Femur (tissue), 1 donor: ENCODE data around the gene UBE2Q2.
"Not testable (repeated sequence)": the region's sequence is repeated elsewhere in the genome, so short reads cannot be mapped to it uniquely, and the experiment has no call there.

ENCODE experiments used
- DNase-seq: peaks from one replicate; pipeline ENCODE4 v3.0.0-alpha.2; 2017

The UBE2Q2 gene

GRCh38 chr15:75842722-75843677 lies at the start of gene UBE2Q2:
UBE2Q2 (plus strand) TSS chr15:75843447; CDS start chr15:75843667, 220 bp downstream.
- peak; percentile 88 for DNase-seq

DNA sequence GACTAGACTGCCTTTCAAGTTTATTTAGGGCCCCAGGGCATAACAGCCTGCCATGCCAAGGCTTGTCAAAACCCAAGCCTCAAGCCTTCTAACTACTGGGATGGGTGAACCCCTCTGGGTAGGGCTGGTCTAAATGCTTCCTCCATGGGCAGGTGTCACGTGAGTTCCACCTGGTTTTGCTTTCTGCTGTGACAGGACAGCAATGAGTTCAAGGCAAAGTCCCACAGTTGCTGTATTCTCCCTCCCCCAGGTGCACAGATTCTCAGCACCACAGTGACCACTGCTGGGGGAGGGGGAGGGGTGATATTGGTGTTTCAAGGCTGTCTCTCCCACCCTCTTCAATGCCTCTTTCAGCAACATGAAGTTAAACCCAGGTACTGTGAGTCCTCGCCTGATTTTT lies 46.9 kb upstream of the UBE2Q2 start:
- no peak for DNase-seq

GRCh38 chr15:75797146-75797545 lies 46.1 kb upstream of the UBE2Q2 start:
- not testable (repeated sequence) for DNase-seq

DNA sequence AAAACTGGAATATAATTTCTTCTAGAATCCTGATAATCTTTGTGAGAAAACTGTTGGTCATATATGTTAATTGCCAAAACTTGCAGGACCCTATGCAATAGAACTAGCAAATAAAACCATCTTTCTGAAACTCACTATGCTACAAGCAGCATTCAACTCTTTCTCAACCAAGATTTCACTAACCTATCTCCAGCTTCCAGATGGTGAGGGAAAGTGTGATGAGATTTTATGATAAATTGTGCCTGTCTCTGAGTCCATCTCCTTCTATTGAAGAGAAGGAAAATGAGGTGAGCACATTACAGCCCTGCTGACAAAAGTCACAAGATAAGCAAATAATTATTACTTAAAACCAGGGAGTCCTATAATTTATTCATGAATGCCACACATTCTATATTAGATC lies 44.1 kb upstream of the UBE2Q2 start:
- no peak for DNase-seq

- not testable (repeated sequence) for DNase-seq
These were observed 42.8 kb upstream of the UBE2Q2 start for GRCh38 chr15:75800409-75800808.

DNA sequence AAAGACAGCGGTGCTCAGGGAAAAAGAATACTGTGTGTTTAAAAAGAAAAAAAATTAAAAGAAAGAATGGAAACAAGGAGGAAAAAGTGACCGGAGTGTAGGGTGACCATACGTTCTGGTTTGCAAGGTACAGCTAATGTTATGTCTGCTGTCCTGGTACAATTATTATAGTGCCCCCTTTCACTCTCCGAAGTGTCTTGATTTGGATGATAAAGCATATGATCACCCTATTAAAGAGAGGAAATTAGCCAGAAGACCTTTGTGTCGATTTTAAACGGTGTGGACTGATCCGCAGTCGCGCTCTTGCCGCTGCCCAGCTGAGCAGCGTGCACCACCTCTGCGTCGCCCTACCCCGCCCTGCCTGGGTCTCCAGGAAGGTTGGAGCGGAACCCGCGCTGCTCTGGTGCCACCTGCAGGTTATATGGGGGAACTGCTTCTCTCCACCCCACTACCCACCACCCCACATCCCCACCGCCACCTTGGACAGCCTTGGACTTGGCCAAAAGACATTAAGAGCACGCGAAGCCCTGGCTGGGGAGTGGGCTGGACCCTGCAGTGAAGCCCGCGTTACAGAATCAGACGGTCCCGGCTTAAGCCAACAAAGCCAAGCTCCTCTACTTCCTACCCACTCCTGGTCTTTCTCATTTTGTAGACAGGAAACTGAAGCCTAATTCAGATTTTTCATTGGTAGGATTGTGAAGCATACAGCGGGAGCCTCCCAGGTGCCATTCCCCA lies 41.2 kb upstream of the UBE2Q2 start:
- DNase-seq: peak; percentile 89

- DNase-seq: not testable (repeated sequence)
These were observed 35.8 kb upstream of the UBE2Q2 start for GRCh38 chr15:75807486-75807885.

DNA sequence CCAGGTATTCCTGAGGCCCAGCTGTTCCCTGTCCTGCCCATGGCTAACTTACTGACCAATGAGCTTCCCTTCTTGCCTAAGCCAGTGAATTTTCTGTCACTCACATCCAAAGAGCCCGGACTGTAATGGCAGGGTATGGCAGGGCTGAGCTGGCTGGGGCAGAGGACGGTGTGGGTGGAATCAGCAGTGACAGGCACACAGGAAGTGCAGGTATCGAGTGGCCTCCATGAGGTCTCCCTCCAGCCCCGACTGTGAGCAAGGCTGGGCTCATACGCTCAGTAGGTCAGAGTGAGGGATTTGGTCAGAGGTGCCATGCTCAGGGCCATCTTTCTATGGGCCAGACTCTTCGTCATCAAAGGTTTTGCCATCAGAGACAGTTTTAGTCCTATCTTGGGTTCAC lies 35.2 kb upstream of the UBE2Q2 start:
- DNase-seq: not testable (repeated sequence)

- no peak for DNase-seq
These were observed 34.7 kb upstream of the UBE2Q2 start for GRCh38 chr15:75808563-75808962.

DNA sequence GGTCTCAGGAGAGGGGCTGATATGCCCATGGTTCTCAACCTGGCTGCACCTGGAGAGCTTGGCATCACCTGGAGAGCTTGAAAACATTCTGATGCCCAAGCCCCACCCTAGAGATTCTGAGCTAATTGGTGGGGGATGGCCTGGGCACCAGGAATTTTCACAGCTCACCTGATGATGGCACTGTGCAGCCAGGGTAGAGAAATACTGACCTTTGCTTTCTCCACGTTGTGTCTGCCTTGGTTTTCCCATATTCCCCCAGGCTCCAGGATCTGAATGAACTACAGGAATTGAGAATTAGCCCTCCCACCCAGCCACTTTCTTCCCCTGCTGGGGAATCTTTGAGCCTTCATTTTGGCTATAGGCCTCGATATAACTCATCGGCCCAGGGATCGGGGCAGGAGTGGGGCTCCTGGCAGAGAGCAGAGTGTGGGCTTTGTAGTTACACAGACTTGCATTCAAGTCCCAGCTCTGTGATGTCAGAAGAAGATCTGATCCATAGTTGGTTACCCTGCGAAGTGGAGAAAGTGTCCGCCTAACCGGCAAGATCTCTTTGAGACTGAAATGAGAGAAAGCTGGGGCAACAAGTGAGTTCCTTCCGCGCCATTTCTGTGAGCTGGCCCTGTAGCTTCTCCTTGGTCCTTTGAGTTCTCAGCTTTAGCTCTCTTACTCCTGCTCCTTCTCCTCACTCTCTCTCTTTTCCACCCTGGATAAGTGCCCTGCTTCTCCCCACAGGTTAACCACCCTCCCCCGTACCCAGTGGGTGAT lies 33.1 kb upstream of the UBE2Q2 start:
- DNase-seq: no peak

- DNase-seq: no peak
These were observed 32.3 kb upstream of the UBE2Q2 start for GRCh38 chr15:75810874-75811498.

DNA sequence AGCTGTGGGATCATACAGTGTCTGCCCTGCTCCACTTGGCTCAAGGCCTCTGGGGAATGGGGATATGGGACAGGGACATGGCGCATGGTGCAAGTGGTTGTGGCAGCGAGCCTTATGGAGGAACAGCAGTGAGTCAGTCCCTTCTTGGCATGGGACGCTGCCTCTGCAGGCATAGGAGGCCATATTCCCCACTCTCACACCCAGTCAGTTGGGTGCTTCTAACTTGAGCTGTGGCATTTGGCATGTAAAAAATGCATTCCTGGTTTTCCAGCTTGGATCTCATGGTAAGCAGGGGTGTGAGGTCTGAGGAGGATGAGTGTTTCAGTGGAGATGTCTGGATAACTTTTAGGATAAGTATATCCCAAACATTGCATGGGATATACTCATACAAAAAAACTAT lies 31.6 kb upstream of the UBE2Q2 start:
- no peak for DNase-seq

DNA sequence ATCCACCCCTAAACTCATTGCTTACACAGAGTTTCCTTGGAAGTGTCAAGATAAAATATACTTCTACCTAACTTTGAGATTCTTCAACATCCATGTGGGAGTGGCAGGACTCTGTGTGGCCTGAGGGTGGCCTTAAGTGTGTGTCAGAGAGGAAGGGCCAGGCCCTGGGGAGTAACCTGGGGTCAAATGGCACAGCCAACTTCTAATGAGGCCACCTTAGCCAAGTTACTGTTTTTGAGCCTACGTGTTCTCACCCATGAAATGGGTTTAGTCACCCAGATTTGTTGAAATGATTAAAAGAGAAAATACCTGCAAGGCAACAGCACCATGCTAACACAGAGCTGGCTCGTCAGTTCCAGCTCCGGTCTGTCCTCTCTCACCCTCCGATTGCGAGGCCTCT lies 28.5 kb upstream of the UBE2Q2 start:
- DNase-seq: no peak

DNA sequence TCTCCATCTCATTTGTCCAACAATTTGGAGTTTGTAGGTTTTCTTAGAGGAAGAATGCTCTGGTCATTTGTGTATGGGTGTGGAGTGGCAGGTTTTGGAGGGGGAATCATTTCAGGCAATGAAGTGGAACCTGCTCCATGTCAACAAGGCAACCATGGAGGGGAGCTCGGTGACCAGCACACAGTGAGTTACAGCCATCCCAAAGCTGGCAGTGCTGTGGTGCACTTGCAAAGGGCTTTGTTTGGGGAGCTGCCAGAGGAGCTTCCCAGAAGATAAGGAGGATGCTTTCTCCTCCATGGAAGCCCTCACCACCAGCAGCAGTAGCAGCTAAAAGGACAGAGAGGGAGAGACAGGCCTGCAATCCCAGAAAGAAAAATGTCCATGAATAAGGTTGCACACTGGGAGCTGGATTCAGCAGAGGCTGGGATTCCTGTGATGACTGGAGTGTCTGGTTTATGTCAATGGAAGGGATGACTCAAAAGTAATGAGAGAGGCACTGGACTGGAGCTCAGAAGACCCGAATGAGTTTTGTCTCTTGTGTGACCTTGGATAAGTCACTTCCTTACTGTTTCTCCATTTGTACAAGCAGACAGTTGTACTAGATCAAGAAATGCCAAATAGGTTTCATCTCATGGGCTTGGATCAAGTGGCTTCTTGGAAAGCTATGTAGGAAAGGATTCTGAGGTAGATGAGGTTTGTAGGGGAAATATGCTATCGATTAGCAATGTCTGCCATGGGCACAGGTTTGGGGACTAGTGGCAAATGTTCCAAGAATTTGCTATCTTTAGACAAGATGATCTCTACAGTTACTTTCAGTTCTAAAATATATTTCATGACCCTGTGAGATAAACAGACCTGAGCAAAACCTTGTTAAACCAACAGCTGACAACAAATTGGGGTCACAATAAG lies 27.2 kb upstream of the UBE2Q2 start:
- DNase-seq: no peak

DNA sequence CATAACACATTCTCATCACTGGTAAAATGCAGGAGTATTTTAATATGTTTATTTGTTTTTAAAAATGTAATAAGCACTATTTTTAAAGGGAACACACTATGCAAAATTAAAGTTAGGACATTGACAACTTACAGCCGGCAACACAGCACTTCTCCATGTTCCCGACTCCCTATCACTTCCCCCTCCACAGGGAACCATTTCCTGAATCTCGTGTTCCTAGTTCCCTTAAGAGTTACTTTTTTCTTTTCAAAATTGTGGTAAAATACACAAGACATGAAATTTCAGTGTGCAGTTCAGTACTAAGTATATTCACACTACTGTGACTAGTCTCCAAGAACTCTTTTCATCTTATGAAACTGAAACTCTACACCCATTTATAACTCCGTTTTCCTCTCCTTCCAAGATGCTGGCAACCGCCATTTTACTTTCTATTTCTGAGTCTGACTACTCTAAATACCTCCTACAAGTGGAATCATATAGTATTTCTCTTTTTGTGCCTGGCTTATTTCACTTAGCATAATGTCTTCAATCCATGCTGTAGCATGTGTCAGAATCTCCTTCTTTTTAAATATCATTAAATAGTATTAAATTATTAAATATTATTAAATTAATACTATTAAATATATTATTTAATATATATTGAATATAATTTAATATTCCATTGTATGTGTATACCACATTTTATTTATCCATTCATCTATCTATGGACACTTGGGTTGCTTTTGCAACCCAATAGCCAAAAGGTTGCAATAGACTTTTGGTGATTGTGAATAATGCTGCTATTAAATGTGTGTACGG lies 25.9 kb upstream of the UBE2Q2 start:
- no peak for DNase-seq

GRCh38 chr15:75820206-75820605 lies 23.0 kb upstream of the UBE2Q2 start:
- no peak for DNase-seq

DNA sequence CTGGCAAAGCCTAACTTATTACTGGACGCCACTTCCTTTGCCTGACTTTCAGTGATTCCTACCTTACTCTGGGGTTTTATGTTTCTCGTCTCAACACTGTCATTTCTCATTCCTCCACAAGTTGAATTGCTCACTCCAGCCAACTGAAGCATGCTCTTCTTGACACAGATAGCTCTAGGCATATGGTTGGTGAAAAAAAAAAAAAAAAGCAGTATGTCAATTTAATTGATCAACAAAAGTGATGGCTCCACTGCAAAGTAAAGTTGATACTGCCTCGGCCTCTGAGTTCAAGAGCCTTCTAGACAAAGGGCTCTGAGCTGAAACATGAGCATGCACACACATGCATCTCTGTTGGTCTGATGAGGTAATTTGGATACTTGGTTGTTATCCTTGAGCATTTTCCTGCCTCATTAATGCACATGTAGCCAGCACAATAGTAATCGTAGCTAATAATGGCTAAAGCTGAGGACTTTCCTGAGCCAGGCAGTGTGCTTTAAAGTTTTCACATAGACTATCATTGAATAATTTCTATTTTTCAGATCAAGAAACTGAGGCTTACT lies 21.4 kb upstream of the UBE2Q2 start:
- no peak for DNase-seq

GRCh38 chr15:75822685-75823278 lies 20.5 kb upstream of the UBE2Q2 start:
- DNase-seq: no peak

DNA sequence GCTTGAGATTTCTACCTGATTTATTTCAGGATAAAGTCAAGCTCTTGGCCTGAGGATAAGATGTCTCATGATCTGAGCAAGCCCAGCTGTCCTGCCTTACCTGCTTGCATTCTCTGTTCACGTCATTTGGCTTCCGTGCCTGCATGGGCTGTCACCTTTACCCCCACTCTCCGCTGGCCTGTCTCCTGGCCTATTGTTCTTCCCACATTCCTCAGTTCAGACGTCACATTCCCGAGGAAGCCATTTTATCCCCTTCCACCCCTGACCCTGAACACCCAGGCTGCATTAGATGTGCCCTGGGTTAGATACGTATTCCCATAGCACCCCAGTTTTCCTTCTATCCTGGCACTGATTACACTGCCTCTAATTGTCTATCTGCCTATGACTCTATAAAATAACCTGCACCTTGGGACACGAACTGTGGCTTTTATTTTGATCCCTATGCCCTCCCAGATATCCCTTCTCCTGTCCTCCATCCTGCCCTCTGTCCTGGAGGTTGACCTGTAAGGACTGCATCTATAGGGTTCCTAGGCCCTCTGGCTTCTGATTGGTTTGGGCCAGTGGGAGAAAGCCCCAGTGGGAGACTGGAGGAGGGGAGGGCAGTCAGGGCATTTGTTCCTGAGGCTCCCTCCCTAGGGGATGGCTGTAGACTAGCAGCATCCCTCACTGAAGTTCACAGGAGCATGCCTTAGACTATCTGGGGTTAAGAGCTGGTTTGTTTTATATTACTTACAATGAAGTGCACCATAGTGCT lies 19.2 kb upstream of the UBE2Q2 start:
- no peak for DNase-seq
